NB4 (cell line): ENCODE results near the gene ENO2.

Source experiments
- DNase-seq: peaks from one replicate; pipeline ENCODE4 v3.0.0; 2010; ENCODE audit warnings: low read depth
- H3K4me3 ChIP-seq: one replicate; pipeline ENCODE4 v1.5.1; 2011; ENCODE audit warnings: mild to moderate bottlenecking, low read depth, low read length, moderate library complexity
- CTCF ChIP-seq: IDR thresholded peaks from one replicate; pipeline ENCODE4 v1.5.1; 2012; ENCODE audit warnings: low read depth, low read length
- MAX ChIP-seq: IDR thresholded peaks from 2 replicates; pipeline ENCODE4 v1.6.1; 2011; ENCODE audit warnings: low read depth, low read length
- MYC ChIP-seq: IDR thresholded peaks from 2 replicates; pipeline ENCODE4 v1.6.1; 2011; ENCODE audit warnings: low read depth, low read length
- POLR2A ChIP-seq: IDR thresholded peaks from 2 replicates; pipeline ENCODE4 v1.6.1; 2011; ENCODE audit warnings: mild to moderate bottlenecking; ENCODE audit not compliant: insufficient read length; ENCODE audit errors: extremely low read depth

ENO2 gene

GRCh38 chr12:6923851-6924250 is 9.5 kb downstream of the ENO2 start:
- H3K4me3 ChIP-seq: no peak overlapping the region
- no peak for TF ChIP-seq MAX
- TF ChIP-seq POLR2A: no peak
- no peak for TF ChIP-seq CTCF
- no peak for TF ChIP-seq MYC
- DNase-seq: no peak

GRCh38 chr12:6925239-6925539 is 10.8 kb downstream of the ENO2 start:
- no peak overlapping the region for H3K4me3 ChIP-seq
- no peak for DNase-seq
- TF ChIP-seq MYC: no peak
- TF ChIP-seq CTCF: no peak

GRCh38 chr12:6925540-6926279 is 11.3 kb downstream of the ENO2 start:
- no peak overlapping the region for H3K4me3 ChIP-seq
- DNase-seq: no peak
- TF ChIP-seq POLR2A (no peak), CTCF (no peak), MYC (no peak), MAX (no peak)

- DNase-seq: peak; percentile 59
- peak within 1 kb of the TSS; percentile 43 for H3K4me3 ChIP-seq
- TF ChIP-seq POLR2A (peak; percentile 29), MAX (no peak), CTCF (no peak), MYC (peak; percentile 45; the same call in 1 of the 2 replicates)
Measured at GRCh38 chr12:6927379-6928021, 13.1 kb downstream of the ENO2 start, which contains the start of gene ATN1. Gene ATN1 (plus strand): TSS chr12:6927959. CDS start chr12:6934002, 6,043 bp downstream.

- peak overlapping the region; percentile 25 for H3K4me3 ChIP-seq
- TF ChIP-seq MAX (no peak), POLR2A (no peak), MYC (no peak), CTCF (no peak)
- no peak for DNase-seq
Measured at GRCh38 chr12:6928022-6928702, 13.8 kb downstream of the ENO2 start.
